HT-29 (cell line): Measurements from ENCODE around the gene PHC2. TPM values are rescaled to one million over a fixed set of nuclear protein-coding genes. Genes with fewer than 3 reads are reported as not detected.

Experiments used
- DNase-seq: peaks from one replicate; pipeline ENCODE4 v3.0.0-alpha.2; 2015; ENCODE audit warnings: low spot score
- total RNA-seq: library from RNA; depleted of rRNA; stranded (reverse); fragments of >200 nt; shearing (Covaris generic); gene quantifications from 2 replicates; pipeline ENCODE4 v1.2.3, GENCODE V29; 2014

PHC2 gene
- total RNA-seq, 1 experiment from 2014 or later = 166 TPM

GRCh38 chr1:33391343-33392078, 39.4 kb downstream of the PHC2 start:
- no peak for DNase-seq

- DNase-seq = no peak
Measured at GRCh38 chr1:33390542-33390941, 40.4 kb downstream of the PHC2 start.

- no peak for DNase-seq
Measured at GRCh38 chr1:33388805-33389771, 41.8 kb downstream of the PHC2 start.

GRCh38 chr1:33387625-33388024, 43.3 kb downstream of the PHC2 start:
- no peak for DNase-seq

GRCh38 chr1:33385251-33385650, 45.6 kb downstream of the PHC2 start:
- DNase-seq = no peak

GRCh38 chr1:33384040-33384812, 46.7 kb downstream of the PHC2 start:
- no peak for DNase-seq

GRCh38 chr1:33383489-33383888, 47.4 kb downstream of the PHC2 start:
- DNase-seq = no peak

GRCh38 chr1:33382661-33383415, 48.1 kb downstream of the PHC2 start:
- DNase-seq = no peak

GRCh38 chr1:33381977-33382376, 48.9 kb downstream of the PHC2 start:
- DNase-seq = no peak

- no peak for DNase-seq
Measured at GRCh38 chr1:33380811-33381210, 50.1 kb downstream of the PHC2 start.

GRCh38 chr1:33379631-33380354, 51.1 kb downstream of the PHC2 start:
- DNase-seq = no peak

- no peak for DNase-seq
Measured at GRCh38 chr1:33378976-33379375, 51.9 kb downstream of the PHC2 start.

- no peak for DNase-seq
Measured at GRCh38 chr1:33378524-33378923, 52.4 kb downstream of the PHC2 start.

- no peak for DNase-seq
Measured at GRCh38 chr1:33377756-33378155, 53.1 kb downstream of the PHC2 start.

- DNase-seq = peak; percentile 66
Measured at GRCh38 chr1:33377013-33377412, 53.9 kb downstream of the PHC2 start.

- DNase-seq = no peak
Measured at GRCh38 chr1:33375316-33375715, 55.6 kb downstream of the PHC2 start.

GRCh38 chr1:33374336-33375105, 56.4 kb downstream of the PHC2 start:
- no peak for DNase-seq

- no peak for DNase-seq
Measured at GRCh38 chr1:33373606-33374005, 57.3 kb downstream of the PHC2 start.

- no peak for DNase-seq
Measured at GRCh38 chr1:33372677-33373076, 58.2 kb downstream of the PHC2 start.

- DNase-seq = no peak
Measured at GRCh38 chr1:33372162-33372561, 58.7 kb downstream of the PHC2 start.
